ENCODE data around the gene TNFAIP1.
A peak's percentile ranks its signal among the peaks of the same experiment; 100 is the strongest.

The TNFAIP1 gene

GRCh38 chr17:28381141-28381825 is 45.7 kb downstream of the TNFAIP1 start:
- in situ Hi-C loops (cut with HindIII; ENCODE audit: low sequenced_read_pairs) = no loop called here
- TF ChIP-seq, protein P1, sequence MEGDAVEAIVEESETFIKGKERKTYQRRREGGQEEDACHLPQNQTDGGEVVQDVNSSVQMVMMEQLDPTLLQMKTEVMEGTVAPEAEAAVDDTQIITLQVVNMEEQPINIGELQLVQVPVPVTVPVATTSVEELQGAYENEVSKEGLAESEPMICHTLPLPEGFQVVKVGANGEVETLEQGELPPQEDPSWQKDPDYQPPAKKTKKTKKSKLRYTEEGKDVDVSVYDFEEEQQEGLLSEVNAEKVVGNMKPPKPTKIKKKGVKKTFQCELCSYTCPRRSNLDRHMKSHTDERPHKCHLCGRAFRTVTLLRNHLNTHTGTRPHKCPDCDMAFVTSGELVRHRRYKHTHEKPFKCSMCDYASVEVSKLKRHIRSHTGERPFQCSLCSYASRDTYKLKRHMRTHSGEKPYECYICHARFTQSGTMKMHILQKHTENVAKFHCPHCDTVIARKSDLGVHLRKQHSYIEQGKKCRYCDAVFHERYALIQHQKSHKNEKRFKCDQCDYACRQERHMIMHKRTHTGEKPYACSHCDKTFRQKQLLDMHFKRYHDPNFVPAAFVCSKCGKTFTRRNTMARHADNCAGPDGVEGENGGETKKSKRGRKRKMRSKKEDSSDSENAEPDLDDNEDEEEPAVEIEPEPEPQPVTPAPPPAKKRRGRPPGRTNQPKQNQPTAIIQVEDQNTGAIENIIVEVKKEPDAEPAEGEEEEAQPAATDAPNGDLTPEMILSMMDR (IDR thresholded peaks at IDR 0.05; ENCODE audit: low read depth, low read length, missing control alignments) = peak; percentile 32
- no peak for DNase-seq (ENCODE audit: low read depth)
- no peak overlapping the region for H3K4me3 ChIP-seq (ENCODE audit: low read depth, low read length)

GRCh38 chr17:28384281-28385036 is 48.9 kb downstream of the TNFAIP1 start:
- DNase-seq (ENCODE audit: low read depth) = no peak
- H3K4me3 ChIP-seq (ENCODE audit: low read depth, low read length) = no peak overlapping the region
- in situ Hi-C loops (cut with HindIII; ENCODE audit: low sequenced_read_pairs) = no loop called here
- TF ChIP-seq, protein P1 (IDR thresholded peaks at IDR 0.05; ENCODE audit: low read depth, low read length, missing control alignments) = no peak

- TF ChIP-seq, protein P1 (IDR thresholded peaks at IDR 0.05; ENCODE audit: low read depth, low read length, missing control alignments) = no peak
- DNase-seq (ENCODE audit: low read depth) = no peak
- in situ Hi-C loops (cut with HindIII; ENCODE audit: low sequenced_read_pairs) = no loop called here
- no peak overlapping the region for H3K4me3 ChIP-seq (ENCODE audit: low read depth, low read length)
These were observed 49.5 kb downstream of the TNFAIP1 start for GRCh38 chr17:28385037-28385400.

DNA sequence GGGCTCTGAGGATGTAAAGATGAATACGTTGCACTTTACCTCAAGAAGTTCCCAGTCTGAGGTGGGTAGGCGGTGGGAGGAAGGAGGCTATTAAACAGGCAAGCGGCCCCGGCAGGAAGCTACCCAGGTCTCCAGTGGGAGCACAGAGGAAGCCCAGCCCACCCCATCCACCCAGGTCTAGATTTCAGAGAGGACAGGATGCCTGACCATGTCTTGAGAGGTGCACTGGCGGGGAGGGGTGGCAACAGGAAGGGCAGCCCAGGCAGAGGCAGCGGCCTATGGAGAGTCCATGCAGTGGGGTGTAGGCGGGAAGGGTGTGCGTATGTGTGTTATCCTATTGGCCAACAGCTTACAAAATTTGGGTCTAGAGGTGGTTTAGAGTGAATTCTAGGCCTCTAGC is 49.8 kb downstream of the TNFAIP1 start:
- DNase-seq (ENCODE audit: low read depth) = no peak
- TF ChIP-seq, protein P1 (IDR thresholded peaks at IDR 0.05; ENCODE audit: low read depth, low read length, missing control alignments) = no peak
- in situ Hi-C loops (cut with HindIII; ENCODE audit: low sequenced_read_pairs) = no loop called here
- H3K4me3 ChIP-seq (ENCODE audit: low read depth, low read length) = no peak overlapping the region

DNA sequence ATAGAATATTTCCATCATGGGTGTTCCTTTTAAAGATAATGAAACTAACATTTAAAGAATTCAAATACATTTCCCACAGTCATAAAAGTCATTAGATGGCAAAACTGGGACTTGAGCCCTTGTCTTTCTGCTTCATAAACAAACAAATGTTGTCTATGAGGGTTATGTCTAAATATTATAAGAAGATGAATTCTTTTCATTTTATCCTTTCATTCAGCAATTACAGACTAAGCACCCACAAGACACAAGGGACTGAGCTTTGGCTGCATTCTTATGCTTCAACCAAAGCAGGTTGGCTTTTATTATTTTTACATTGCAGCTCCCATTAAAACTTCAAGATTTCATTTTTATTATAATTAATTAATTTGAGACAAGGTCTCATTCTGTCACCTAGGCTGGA is 50.8 kb downstream of the TNFAIP1 start:
- in situ Hi-C loops (cut with HindIII; ENCODE audit: low sequenced_read_pairs) = no loop called here
- TF ChIP-seq, protein P1 (IDR thresholded peaks at IDR 0.05; ENCODE audit: low read depth, low read length, missing control alignments) = no peak
- no peak overlapping the region for H3K4me3 ChIP-seq (ENCODE audit: low read depth, low read length)
- DNase-seq (ENCODE audit: low read depth) = no peak

DNA sequence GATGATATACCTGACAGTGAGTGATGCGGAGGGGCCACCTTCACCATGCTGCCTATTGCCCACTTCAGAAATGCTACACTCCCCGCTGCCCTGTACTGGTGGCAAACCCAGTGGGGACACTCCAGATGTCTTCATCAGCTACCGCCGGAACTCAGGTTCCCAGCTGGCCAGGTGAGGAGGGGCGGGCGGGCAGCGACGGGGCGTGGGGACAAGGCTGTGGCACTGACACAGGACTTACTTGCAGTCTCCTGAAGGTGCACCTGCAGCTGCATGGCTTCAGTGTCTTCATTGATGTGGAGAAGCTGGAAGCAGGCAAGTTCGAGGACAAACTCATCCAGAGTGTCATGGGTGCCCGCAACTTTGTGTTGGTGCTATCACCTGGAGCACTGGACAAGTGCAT is 52.5 kb downstream of the TNFAIP1 start:
- DNase-seq (ENCODE audit: low read depth) = no peak
- in situ Hi-C loops (cut with HindIII; ENCODE audit: low sequenced_read_pairs) = no loop called here
- TF ChIP-seq, protein P1 (IDR thresholded peaks at IDR 0.05; ENCODE audit: low read depth, low read length, missing control alignments) = no peak
- no peak overlapping the region for H3K4me3 ChIP-seq (ENCODE audit: low read depth, low read length)

Measured in astrocyte of the cerebellum (primary cell).